ENCODE results near the gene NMUR2. TPM values are rescaled to one million over a fixed set of nuclear protein-coding genes. Genes with fewer than 3 reads are reported as not detected.

NMUR2 gene
- polyA plus RNA-seq, 1 of the 3 experiments (the other 2 are of a cell fraction) = not detected

GRCh38 chr5:152378730-152379129 is 26.3 kb downstream of the NMUR2 start:
- TF ChIP-seq JUND (IDR thresholded peaks at IDR 0.05) = no peak
- no peak for TF ChIP-seq SIN3A (IDR thresholded peaks at IDR 0.05; ENCODE audit: borderline replicate concordance, low read depth, low read length)
- no peak for TF ChIP-seq TEAD4 (IDR thresholded peaks at IDR 0.05; ENCODE audit: borderline replicate concordance, insufficient read depth)
- no peak for TF ChIP-seq CHD2 (IDR thresholded peaks at IDR 0.05; ENCODE audit: low read length, partially characterized antibody)
- TF ChIP-seq MXI1 (IDR thresholded peaks at IDR 0.05; ENCODE audit: low read depth, low read length) = no peak
- TF ChIP-seq RAD21 (IDR thresholded peaks at IDR 0.05; ENCODE audit: low read length) = no peak
- TF ChIP-seq, protein P1, sequence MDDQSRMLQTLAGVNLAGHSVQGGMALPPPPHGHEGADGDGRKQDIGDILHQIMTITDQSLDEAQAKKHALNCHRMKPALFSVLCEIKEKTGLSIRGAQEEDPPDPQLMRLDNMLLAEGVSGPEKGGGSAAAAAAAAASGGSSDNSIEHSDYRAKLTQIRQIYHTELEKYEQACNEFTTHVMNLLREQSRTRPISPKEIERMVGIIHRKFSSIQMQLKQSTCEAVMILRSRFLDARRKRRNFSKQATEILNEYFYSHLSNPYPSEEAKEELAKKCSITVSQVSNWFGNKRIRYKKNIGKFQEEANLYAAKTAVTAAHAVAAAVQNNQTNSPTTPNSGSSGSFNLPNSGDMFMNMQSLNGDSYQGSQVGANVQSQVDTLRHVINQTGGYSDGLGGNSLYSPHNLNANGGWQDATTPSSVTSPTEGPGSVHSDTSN (IDR thresholded peaks at IDR 0.05) = no peak
- TF ChIP-seq POLR2AphosphoS5 (IDR thresholded peaks at IDR 0.05; ENCODE audit: low read depth, low read length) = no peak
- TF ChIP-seq EZH2phosphoT487 (IDR thresholded peaks at IDR 0.05; ENCODE audit: borderline replicate concordance, low read depth) = no peak
- WGBS (ENCODE audit: low lambda C conversion rate) = 38% methylated on average over 3 of the region's 3 CpGs
- ChIA-PET POLR2A (no interaction called here), CTCF (no interaction called here)
- Histone ChIP-seq H3F3A (replicated peaks; ENCODE audit: insufficient read depth) (no peaks in the 10 kb centered on the region), H2AFZ (ENCODE audit: low read depth) (no peak overlapping the region), H3K9me2 (no peaks in the 10 kb centered on the region), H3K9ac (no peak overlapping the region), H3K9me3 (no peaks in the 10 kb centered on the region), H4K20me1 (ENCODE audit: insufficient read depth) (no peaks in the 10 kb centered on the region), H3K36me3 (replicated peaks in 1 of 2; ENCODE audit: control insufficient read depth in 1 of 2, insufficient read depth in 2 of 2, low read length in 1 of 2) (no peaks in the 10 kb centered on the region), H3K4me1 (ENCODE audit: control insufficient read depth in 1 of 2, insufficient read depth in 2 of 2, low read depth in 1 of 2, low read length in 1 of 2) (no peaks in the 10 kb centered on the region), H3K27ac (ENCODE audit: low read depth in 2 of 2, low read length in 1 of 2) (no peak overlapping the region), H3K4me2 (no peak overlapping the region), H3K79me2 (ENCODE audit: insufficient read depth) (no peaks in the 10 kb centered on the region), H3K27me3 (ENCODE audit: insufficient read depth) (no peaks in the 10 kb centered on the region), H3K4me3 (ENCODE audit: low read depth in 2 of 2, low read length in 1 of 2) (no peak overlapping the region)
- no peak for DNase-seq

DNA sequence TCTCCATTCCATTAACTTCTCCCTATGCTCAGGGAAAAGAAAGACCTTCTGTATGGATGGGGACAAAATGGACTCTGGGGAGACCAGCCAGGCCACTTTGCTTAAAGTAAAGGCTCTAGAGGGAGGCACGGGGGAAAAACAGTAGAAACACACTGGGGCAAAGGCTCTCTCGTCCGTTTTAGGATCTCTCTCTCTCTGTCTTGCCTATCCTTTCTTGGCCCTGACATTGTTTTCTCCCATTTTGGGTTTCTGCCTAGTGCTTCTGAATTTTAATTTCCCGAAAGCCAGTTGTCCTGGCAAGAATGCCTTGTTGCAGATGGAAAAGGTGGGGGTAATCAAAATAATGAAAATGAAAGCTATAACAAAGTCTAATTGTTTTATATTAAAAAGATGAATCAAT is 28.2 kb downstream of the NMUR2 start:
- H3K9ac ChIP-seq = no peak overlapping the region
- H3K27ac ChIP-seq (ENCODE audit: low read depth in 2 of 2, low read length in 1 of 2) = no peak overlapping the region
- no peaks in the 10 kb centered on the region for H4K20me1 ChIP-seq (ENCODE audit: insufficient read depth)
- WGBS (ENCODE audit: low lambda C conversion rate) = 2% methylated on average over 4 of the region's 4 CpGs
- no peak overlapping the region for H2AFZ ChIP-seq (ENCODE audit: low read depth)
- POLR2A ChIA-PET = no interaction called here
- H3F3A ChIP-seq (replicated peaks; ENCODE audit: insufficient read depth) = no peaks in the 10 kb centered on the region
- CTCF ChIA-PET = interaction anchor here (3.0 kb wide), 1 partner anchor 27 kb away, joined by 8 read pairs; no protein-coding TSS in a partner anchor
- no peaks in the 10 kb centered on the region for H3K9me3 ChIP-seq
- H3K27me3 ChIP-seq (ENCODE audit: insufficient read depth) = no peaks in the 10 kb centered on the region
- H3K9me2 ChIP-seq = no peaks in the 10 kb centered on the region
- no peak overlapping the region for H3K4me2 ChIP-seq
- no peak for DNase-seq
- TF ChIP-seq USF2 (IDR thresholded peaks at IDR 0.05; ENCODE audit: borderline replicate concordance, low read depth, low read length) = no peak
- no peak for TF ChIP-seq JUND (IDR thresholded peaks at IDR 0.05)
- TF ChIP-seq EP300 (IDR thresholded peaks at IDR 0.05; ENCODE audit: borderline replicate concordance in 1 of 2, low read depth in 1 of 2, low read length in 1 of 2) = no peak
- TF ChIP-seq GABPA (IDR thresholded peaks at IDR 0.05; ENCODE audit: low read depth) = no peak
- H3K4me3 ChIP-seq (ENCODE audit: low read depth in 2 of 2, low read length in 1 of 2) = no peak overlapping the region
- H3K4me1 ChIP-seq (ENCODE audit: control insufficient read depth in 1 of 2, insufficient read depth in 2 of 2, low read depth in 1 of 2, low read length in 1 of 2) = no peaks in the 10 kb centered on the region
- H3K36me3 ChIP-seq (replicated peaks in 1 of 2; ENCODE audit: control insufficient read depth in 1 of 2, insufficient read depth in 2 of 2, low read length in 1 of 2) = no peaks in the 10 kb centered on the region
- H3K79me2 ChIP-seq (ENCODE audit: insufficient read depth) = no peaks in the 10 kb centered on the region
